Neural cell (in vitro differentiated cells): Measurements from ENCODE around the gene SLC27A4.

Experiments used
- EZH2 ChIP-seq: fragments of 200-600, 300-800 bp; shearing (Covaris generic), sonication (generic); IDR thresholded peaks from 2 replicates; pipeline ENCODE4 v1.6.1; 2014; ENCODE audit warnings: antibody characterized with exemption, low read length, borderline replicate concordance, mild to moderate bottlenecking; ENCODE audit not compliant: insufficient read depth, poor library complexity, severe bottlenecking
- MXI1 ChIP-seq: fragments of 450-650 bp; conservative IDR thresholded peaks from 2 replicates; pipeline ENCODE4 v1.6.1; 2014; ENCODE audit warnings: antibody characterized with exemption, mild to moderate bottlenecking; ENCODE audit not compliant: poor library complexity, severe bottlenecking
- TF ChIP-seq, protein P1 (sequence below): fragments of 450-650 bp; IDR thresholded peaks from 2 replicates; pipeline ENCODE4 v1.5.1; 2014; ENCODE audit warnings: antibody characterized with exemption, mild to moderate bottlenecking, moderate library complexity; ENCODE audit not compliant: poor library complexity, severe bottlenecking
- TF ChIP-seq, protein P2 (sequence below): IDR thresholded peaks from 2 replicates; pipeline ENCODE4 v1.6.1; 2012; ENCODE audit warnings: borderline replicate concordance

DNA sequence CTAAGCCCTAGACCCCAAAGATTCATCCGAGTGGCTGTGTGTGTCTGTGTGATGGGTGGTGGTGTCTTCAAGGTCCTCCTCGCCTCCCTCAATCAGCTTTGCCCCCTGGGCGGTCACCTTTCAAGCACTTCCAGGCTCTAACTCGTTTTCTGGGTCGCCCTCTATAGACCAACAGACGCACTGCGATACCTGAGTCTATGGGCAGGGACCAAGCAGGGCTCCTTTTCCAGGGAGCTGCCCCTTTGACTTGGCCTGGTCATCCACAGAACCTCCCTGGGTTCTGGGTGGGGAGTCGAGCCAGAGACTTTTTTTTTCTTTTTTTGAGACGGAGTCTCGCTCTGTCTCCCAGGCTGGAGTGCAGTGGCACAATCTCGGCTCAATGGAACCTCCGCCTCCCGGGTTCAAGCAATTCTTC lies 1.1 kb downstream of the SLC27A4 start:
- TF ChIP-seq, protein P1, sequence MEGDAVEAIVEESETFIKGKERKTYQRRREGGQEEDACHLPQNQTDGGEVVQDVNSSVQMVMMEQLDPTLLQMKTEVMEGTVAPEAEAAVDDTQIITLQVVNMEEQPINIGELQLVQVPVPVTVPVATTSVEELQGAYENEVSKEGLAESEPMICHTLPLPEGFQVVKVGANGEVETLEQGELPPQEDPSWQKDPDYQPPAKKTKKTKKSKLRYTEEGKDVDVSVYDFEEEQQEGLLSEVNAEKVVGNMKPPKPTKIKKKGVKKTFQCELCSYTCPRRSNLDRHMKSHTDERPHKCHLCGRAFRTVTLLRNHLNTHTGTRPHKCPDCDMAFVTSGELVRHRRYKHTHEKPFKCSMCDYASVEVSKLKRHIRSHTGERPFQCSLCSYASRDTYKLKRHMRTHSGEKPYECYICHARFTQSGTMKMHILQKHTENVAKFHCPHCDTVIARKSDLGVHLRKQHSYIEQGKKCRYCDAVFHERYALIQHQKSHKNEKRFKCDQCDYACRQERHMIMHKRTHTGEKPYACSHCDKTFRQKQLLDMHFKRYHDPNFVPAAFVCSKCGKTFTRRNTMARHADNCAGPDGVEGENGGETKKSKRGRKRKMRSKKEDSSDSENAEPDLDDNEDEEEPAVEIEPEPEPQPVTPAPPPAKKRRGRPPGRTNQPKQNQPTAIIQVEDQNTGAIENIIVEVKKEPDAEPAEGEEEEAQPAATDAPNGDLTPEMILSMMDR = peak; percentile 70
- TF ChIP-seq, protein P2, sequence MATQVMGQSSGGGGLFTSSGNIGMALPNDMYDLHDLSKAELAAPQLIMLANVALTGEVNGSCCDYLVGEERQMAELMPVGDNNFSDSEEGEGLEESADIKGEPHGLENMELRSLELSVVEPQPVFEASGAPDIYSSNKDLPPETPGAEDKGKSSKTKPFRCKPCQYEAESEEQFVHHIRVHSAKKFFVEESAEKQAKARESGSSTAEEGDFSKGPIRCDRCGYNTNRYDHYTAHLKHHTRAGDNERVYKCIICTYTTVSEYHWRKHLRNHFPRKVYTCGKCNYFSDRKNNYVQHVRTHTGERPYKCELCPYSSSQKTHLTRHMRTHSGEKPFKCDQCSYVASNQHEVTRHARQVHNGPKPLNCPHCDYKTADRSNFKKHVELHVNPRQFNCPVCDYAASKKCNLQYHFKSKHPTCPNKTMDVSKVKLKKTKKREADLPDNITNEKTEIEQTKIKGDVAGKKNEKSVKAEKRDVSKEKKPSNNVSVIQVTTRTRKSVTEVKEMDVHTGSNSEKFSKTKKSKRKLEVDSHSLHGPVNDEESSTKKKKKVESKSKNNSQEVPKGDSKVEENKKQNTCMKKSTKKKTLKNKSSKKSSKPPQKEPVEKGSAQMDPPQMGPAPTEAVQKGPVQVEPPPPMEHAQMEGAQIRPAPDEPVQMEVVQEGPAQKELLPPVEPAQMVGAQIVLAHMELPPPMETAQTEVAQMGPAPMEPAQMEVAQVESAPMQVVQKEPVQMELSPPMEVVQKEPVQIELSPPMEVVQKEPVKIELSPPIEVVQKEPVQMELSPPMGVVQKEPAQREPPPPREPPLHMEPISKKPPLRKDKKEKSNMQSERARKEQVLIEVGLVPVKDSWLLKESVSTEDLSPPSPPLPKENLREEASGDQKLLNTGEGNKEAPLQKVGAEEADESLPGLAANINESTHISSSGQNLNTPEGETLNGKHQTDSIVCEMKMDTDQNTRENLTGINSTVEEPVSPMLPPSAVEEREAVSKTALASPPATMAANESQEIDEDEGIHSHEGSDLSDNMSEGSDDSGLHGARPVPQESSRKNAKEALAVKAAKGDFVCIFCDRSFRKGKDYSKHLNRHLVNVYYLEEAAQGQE = no peak
- TF ChIP-seq EZH2 (no peak), MXI1 (no peak)
